ENCODE measurements around the gene TMEM176A.

- TF ChIP-seq CSRNP3 (CRISPR knock-in tag; IDR thresholded peaks at IDR 0.05) (no peak), TCF4 (CRISPR knock-in tag; IDR thresholded peaks at IDR 0.05; ENCODE audit: borderline replicate concordance) (no peak), ZFP3 (CRISPR knock-in tag; IDR thresholded peaks at IDR 0.05) (no peak), BACH2 (CRISPR knock-in tag; IDR thresholded peaks at IDR 0.05; ENCODE audit: borderline replicate concordance) (no peak), ZC3H10 (CRISPR knock-in tag; IDR thresholded peaks at IDR 0.05) (no peak), PATZ1 (CRISPR knock-in tag; IDR thresholded peaks at IDR 0.05; ENCODE audit: borderline replicate concordance) (no peak), OSR1 (CRISPR knock-in tag; IDR thresholded peaks at IDR 0.05) (no peak)
These were observed 45.6 kb upstream of the TMEM176A start for GRCh38 chr7:150754951-150755350.

Measured in SK-N-SH treated with all-trans-retinoic acid at 6 μM for 48 hours (cell line).